Gastrocnemius medialis (tissue), 4 donors: ENCODE data around the gene CCT3.

ENCODE experiments used
- CTCF ChIP-seq, 5 experiments: fragments of 450-650 bp in 3 of 5; fragments of 200-600 bp in 2 of 5; sonication (generic) in 2 of 5; IDR thresholded peaks in 4 of 5; conservative IDR thresholded peaks in 1 of 5; 1 replicate in 4 of 5; 2 replicates in 1 of 5; pipeline ENCODE4 v1.5.1; 2016 to 2019; ENCODE audit warnings: antibody characterized with exemption in 5 of 5, mild to moderate bottlenecking in 3 of 5, moderate library complexity in 3 of 5
- POLR2A ChIP-seq, 2 donors: fragments of 450-650 bp; IDR thresholded peaks; one replicate each; pipeline ENCODE4 v1.6.1; 2017; ENCODE audit warnings: antibody characterized with exemption in 2 of 2, mild to moderate bottlenecking in 2 of 2, moderate library complexity in 2 of 2

- TF ChIP-seq CTCF (IDR thresholded peaks at IDR 0.05 in 4 of 5, conservative IDR thresholded peaks at IDR 0.05 in 1 of 5) = no peak
- no peak for TF ChIP-seq POLR2A (IDR thresholded peaks at IDR 0.05)
These were observed 78.3 kb downstream of the CCT3 start for GRCh38 chr1:156259805-156260204.
